ENCODE results near the gene SNRPE. TPM values are rescaled to one million over a fixed set of nuclear protein-coding genes. Genes with fewer than 3 reads are reported as not detected.

SNRPE gene
- total RNA-seq, 1 experiment from 2014 or later, result 236 TPM

GRCh38 chr1:203907901-203908300 lies 46.5 kb downstream of the SNRPE start:
- no peaks in the 10 kb centered on the region for H3K9me3 ChIP-seq
- H3K27me3 ChIP-seq (replicated peaks; ENCODE audit: control insufficient read depth, insufficient read depth, low read length), result no peaks in the 10 kb centered on the region
- Mint-ChIP-seq H3K4me1 (ENCODE audit: low read depth, unreplicated experiment) (no peaks in the 10 kb centered on the region), H3K36me3 (ENCODE audit: insufficient read depth, unreplicated experiment) (no peaks in the 10 kb centered on the region), H3K4me3 (ENCODE audit: unreplicated experiment) (no peak overlapping the region), H3K27me3 (ENCODE audit: insufficient read depth, unreplicated experiment) (no peaks in the 10 kb centered on the region), H3K27ac (ENCODE audit: unreplicated experiment) (no peak overlapping the region), H3K9me3 (ENCODE audit: unreplicated experiment) (no peaks in the 10 kb centered on the region)
- intact Hi-C loops (cut with micrococcal nuclease; ENCODE audit: unreplicated experiment), result no loop called here
- ChIA-PET POLR2A (no interaction called here), CTCF (no interaction called here)
- no peaks in the 10 kb centered on the region for H3K4me1 ChIP-seq
- DNase-seq, result no peak
- no peak for TF ChIP-seq CTCF (IDR thresholded peaks at IDR 0.05; ENCODE audit: insufficient read depth in 1 of 2, low read depth in 1 of 2, low read length in 1 of 2, severe bottlenecking in 1 of 2, unreplicated experiment in 1 of 2)
- no peak overlapping the region for H3K4me3 ChIP-seq (ENCODE audit: low read depth, low read length)
- no TSS peak for BruUV-seq (replicated peaks)
- H3K36me3 ChIP-seq (ENCODE audit: control insufficient read depth, insufficient read depth, low read length), result no peaks in the 10 kb centered on the region

GRCh38 chr1:203911806-203912205 lies 50.4 kb downstream of the SNRPE start:
- H3K4me1 ChIP-seq, result no peaks in the 10 kb centered on the region
- intact Hi-C loops (cut with micrococcal nuclease; ENCODE audit: unreplicated experiment), result no loop called here
- POLR2A ChIA-PET, result no interaction called here

GRCh38 chr1:203913073-203913521 lies 51.7 kb downstream of the SNRPE start:
- ChIA-PET POLR2A (interaction anchor here (0.7 kb wide), 1 partner anchor 15 kb away, joined by 7 read pairs; no protein-coding TSS in a partner anchor), CTCF (no interaction called here)
- H3K4me1 Mint-ChIP-seq (ENCODE audit: low read depth, unreplicated experiment), result no peaks in the 10 kb centered on the region
- no peak for TF ChIP-seq CTCF (IDR thresholded peaks at IDR 0.05; ENCODE audit: insufficient read depth in 1 of 2, low read depth in 1 of 2, low read length in 1 of 2, severe bottlenecking in 1 of 2, unreplicated experiment in 1 of 2)
- DNase-seq, result no peak
- Histone ChIP-seq H3K4me3 (ENCODE audit: low read depth, low read length) (no peak overlapping the region), H3K36me3 (ENCODE audit: control insufficient read depth, insufficient read depth, low read length) (no peaks in the 10 kb centered on the region), H3K9me3 (peaks cover 3% of the 10 kb centered on the region; the same call in 1 of the 2 replicates), H3K27me3 (replicated peaks; ENCODE audit: control insufficient read depth, insufficient read depth, low read length) (no peaks in the 10 kb centered on the region), H3K4me1 (no peaks in the 10 kb centered on the region)
- no peak overlapping the region for H3K27ac Mint-ChIP-seq (ENCODE audit: unreplicated experiment)
- no peak overlapping the region for H3K4me3 Mint-ChIP-seq (ENCODE audit: unreplicated experiment)
- H3K27me3 Mint-ChIP-seq (ENCODE audit: insufficient read depth, unreplicated experiment), result no peaks in the 10 kb centered on the region
- BruUV-seq (replicated peaks), result no TSS peak
- peaks cover 13% of the 10 kb centered on the region for H3K9me3 Mint-ChIP-seq (ENCODE audit: unreplicated experiment)
- H3K36me3 Mint-ChIP-seq (ENCODE audit: insufficient read depth, unreplicated experiment), result no peaks in the 10 kb centered on the region
- intact Hi-C loops (cut with micrococcal nuclease; ENCODE audit: unreplicated experiment), result no loop called here

More at GRCh38 chr1:203911806-203912205, 50.4 kb downstream of the SNRPE start:
- CTCF ChIA-PET, result no interaction called here
- no peak for TF ChIP-seq CTCF (IDR thresholded peaks at IDR 0.05; ENCODE audit: insufficient read depth in 1 of 2, low read depth in 1 of 2, low read length in 1 of 2, severe bottlenecking in 1 of 2, unreplicated experiment in 1 of 2)
- Mint-ChIP-seq H3K4me1 (ENCODE audit: low read depth, unreplicated experiment) (no peaks in the 10 kb centered on the region), H3K36me3 (ENCODE audit: insufficient read depth, unreplicated experiment) (no peaks in the 10 kb centered on the region), H3K27ac (ENCODE audit: unreplicated experiment) (no peak overlapping the region), H3K27me3 (ENCODE audit: insufficient read depth, unreplicated experiment) (no peaks in the 10 kb centered on the region), H3K9me3 (ENCODE audit: unreplicated experiment) (peaks cover 13% of the 10 kb centered on the region), H3K4me3 (ENCODE audit: unreplicated experiment) (no peak overlapping the region)
- Histone ChIP-seq H3K9me3 (no peaks in the 10 kb centered on the region), H3K4me3 (ENCODE audit: low read depth, low read length) (no peak overlapping the region), H3K36me3 (ENCODE audit: control insufficient read depth, insufficient read depth, low read length) (no peaks in the 10 kb centered on the region), H3K27me3 (replicated peaks; ENCODE audit: control insufficient read depth, insufficient read depth, low read length) (no peaks in the 10 kb centered on the region)
- DNase-seq, result no peak
- BruUV-seq (replicated peaks), result no TSS peak
